ENCODE data around the gene ANKRD23. TPM values are rescaled to one million over a fixed set of nuclear protein-coding genes. Genes with fewer than 3 reads are reported as not detected.

Gene ANKRD23
- total and polyA plus RNA-seq, 2 of the 13 experiments (the other 11 are each of a cell fraction or from before 2014, with no cell fraction given) = 1.5 to 1.6 TPM

DNA sequence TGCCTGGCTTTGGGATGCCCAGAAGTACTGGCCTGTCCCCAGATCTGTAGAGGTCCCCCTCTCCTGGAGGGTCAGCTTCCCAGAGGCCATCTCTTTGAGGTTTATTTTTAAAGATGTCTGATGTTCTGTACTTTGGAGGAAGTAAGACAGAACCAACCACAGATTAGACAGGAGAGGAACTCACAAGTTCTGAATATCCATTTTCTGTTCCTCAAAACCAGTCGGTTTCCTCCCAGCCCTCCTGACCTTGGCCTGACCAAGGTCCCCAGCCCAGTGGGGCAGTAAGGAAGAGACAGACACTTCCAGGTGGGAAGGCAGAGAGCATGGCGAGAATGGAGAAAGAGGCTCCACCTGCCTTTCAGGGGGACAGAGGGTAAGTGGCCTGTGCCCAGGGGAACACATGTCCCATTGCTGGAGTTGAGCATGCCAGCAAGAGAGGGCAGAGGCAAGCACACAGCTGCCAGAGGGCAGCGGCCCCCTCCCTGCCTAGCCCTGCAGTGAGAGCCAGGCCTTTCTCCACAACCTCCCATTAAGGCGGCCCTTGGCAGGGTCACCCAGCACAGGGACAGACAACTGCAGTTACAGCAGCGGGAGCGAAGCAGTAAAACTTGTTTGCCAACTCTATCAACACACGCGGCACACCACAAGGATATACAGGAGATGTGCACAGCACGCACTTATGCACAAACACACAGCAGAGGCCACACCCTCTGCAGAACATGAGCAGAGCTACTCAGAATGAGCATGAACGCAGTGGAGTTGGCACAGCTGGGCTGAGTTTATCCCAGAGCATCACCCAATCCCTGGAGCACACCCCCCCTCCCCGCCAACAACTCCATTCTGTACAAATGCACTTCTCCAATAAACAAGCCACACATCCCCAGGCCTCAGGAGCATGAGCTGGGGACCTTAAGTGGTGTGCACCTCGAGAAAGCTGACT is 44.5 kb upstream of the ANKRD23 start:
- POLR2A ChIA-PET = no interaction called here
- in situ Hi-C loops (cut with HindIII; ENCODE audit: extremely low pct_ligation_motif_present, low pct_unique_long_range_greater_than_20kb) (no loop called here), intact Hi-C loops (cut with micrococcal nuclease; ENCODE audit: unreplicated experiment) (no loop called here)
- WGBS (ENCODE audit: low lambda C conversion rate) = 52% methylated on average over 9 of the region's 12 CpGs
- CTCF ChIA-PET (ENCODE audit: low intra/inter-chr PET ratio, low total read pairs) = no interaction called here
- Histone ChIP-seq H3K36me3 (replicated peaks in 1 of 2; ENCODE audit: control insufficient read depth in 1 of 2, insufficient read depth in 2 of 2, low read length in 2 of 2) (no peaks in the 10 kb centered on the region), H3K9ac (ENCODE audit: insufficient read depth, low read depth, low read length) (no peak overlapping the region), H3K79me2 (ENCODE audit: insufficient read depth, low read length) (no peaks in the 10 kb centered on the region), H3K27ac (ENCODE audit: extremely low read length, insufficient read depth, low read length) (no peak overlapping the region), H3K4me2 (ENCODE audit: low read depth, low read length) (no peak overlapping the region), H2AFZ (ENCODE audit: low read length) (no peak overlapping the region), H4K20me1 (ENCODE audit: insufficient read depth, low read length) (no peaks in the 10 kb centered on the region), H3K4me3 (replicated peaks in 1 of 3; ENCODE audit: insufficient read depth in 1 of 3, low read depth in 2 of 3, low read length in 3 of 3) (no peak overlapping the region), H3K27me3 (ENCODE audit: control insufficient read depth in 1 of 2, insufficient read depth in 2 of 2, low read length in 2 of 2) (peaks cover 24 to 68% of the 10 kb centered on the region in 2 experiments), H3K4me1 (ENCODE audit: insufficient read depth, low read length) (no peaks in the 10 kb centered on the region), H3K9me3 (ENCODE audit: low read length) (no peaks in the 10 kb centered on the region)
- TF ChIP-seq PAF1 (CRISPR knock-in tag; IDR thresholded peaks at IDR 0.05) (no peak), ZNF562 (CRISPR knock-in tag; IDR thresholded peaks at IDR 0.05; ENCODE audit: borderline replicate concordance) (no peak)
- FAIRE-seq (no peak), DNase-seq (ENCODE audit: low spot score) (no peak), ATAC-seq (no peak)
- no TSS peak for BruUV-seq (replicated peaks)

DNA sequence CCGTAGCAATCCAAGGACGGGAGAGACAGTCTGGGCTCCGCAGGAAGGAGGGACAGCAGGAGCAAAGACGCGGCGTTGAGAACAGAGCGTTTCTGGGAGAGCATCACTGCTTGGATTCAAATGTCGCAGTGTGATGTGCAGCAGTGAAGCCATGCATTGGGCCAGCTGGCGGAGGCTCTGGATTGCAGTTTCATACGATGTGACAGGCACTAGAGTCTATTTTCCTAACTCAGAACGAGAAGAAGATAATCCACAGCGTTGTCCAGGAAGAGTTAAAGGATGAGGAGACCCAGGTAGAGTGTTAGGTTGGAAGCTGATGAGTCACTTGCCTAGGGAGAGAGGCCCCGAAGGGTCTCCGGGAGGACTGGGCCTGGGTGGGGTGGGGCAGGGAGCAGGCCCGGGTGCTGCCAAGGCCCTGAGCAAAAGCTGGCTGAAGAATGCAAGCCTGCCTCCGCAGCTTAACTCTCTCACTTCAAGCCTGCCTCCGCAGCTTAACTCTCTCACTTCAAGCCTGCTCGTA is 43.7 kb upstream of the ANKRD23 start:
- intact Hi-C loops (cut with micrococcal nuclease; ENCODE audit: unreplicated experiment) (no loop called here), in situ Hi-C loops (cut with HindIII; ENCODE audit: extremely low pct_ligation_motif_present, low pct_unique_long_range_greater_than_20kb) (no loop called here)
- Histone ChIP-seq H3K27me3 (ENCODE audit: control insufficient read depth in 1 of 2, insufficient read depth in 2 of 2, low read length in 2 of 2) (peaks cover 27 to 76% of the 10 kb centered on the region in 2 experiments), H3K36me3 (replicated peaks in 1 of 2; ENCODE audit: control insufficient read depth in 1 of 2, insufficient read depth in 2 of 2, low read length in 2 of 2) (no peaks in the 10 kb centered on the region), H3K27ac (ENCODE audit: extremely low read length, insufficient read depth, low read length) (no peak overlapping the region), H4K20me1 (ENCODE audit: insufficient read depth, low read length) (no peaks in the 10 kb centered on the region), H3K79me2 (ENCODE audit: insufficient read depth, low read length) (no peaks in the 10 kb centered on the region), H3K4me2 (ENCODE audit: low read depth, low read length) (no peak overlapping the region), H3K4me3 (replicated peaks in 1 of 3; ENCODE audit: insufficient read depth in 1 of 3, low read depth in 2 of 3, low read length in 3 of 3) (no peak overlapping the region), H3K4me1 (ENCODE audit: insufficient read depth, low read length) (no peaks in the 10 kb centered on the region), H3K9me3 (ENCODE audit: low read length) (no peaks in the 10 kb centered on the region), H2AFZ (ENCODE audit: low read length) (no peak overlapping the region), H3K9ac (ENCODE audit: insufficient read depth, low read depth, low read length) (no peak overlapping the region)
- no peak for ATAC-seq
- DNase-seq (ENCODE audit: low spot score) = no peak
- ChIA-PET POLR2A (no interaction called here), CTCF (ENCODE audit: low intra/inter-chr PET ratio, low total read pairs) (no interaction called here)
- BruUV-seq (replicated peaks) = no TSS peak
- 41% methylated on average over 16 of the region's 18 CpGs for WGBS (ENCODE audit: low lambda C conversion rate)
- FAIRE-seq = no peak
- TF ChIP-seq ZFX (CRISPR knock-in tag; IDR thresholded peaks at IDR 0.05; ENCODE audit: low read depth) (no peak), ZNF232 (CRISPR knock-in tag; IDR thresholded peaks at IDR 0.05; ENCODE audit: borderline replicate concordance) (no peak), ZNF75D (CRISPR knock-in tag; IDR thresholded peaks at IDR 0.05; ENCODE audit: borderline replicate concordance) (no peak), HDAC1 (CRISPR knock-in tag; IDR thresholded peaks at IDR 0.05) (no peak), KDM1A (CRISPR knock-in tag; IDR thresholded peaks at IDR 0.05) (no peak), JDP2 (CRISPR knock-in tag; IDR thresholded peaks at IDR 0.05; ENCODE audit: borderline replicate concordance) (no peak), MTA1 (CRISPR knock-in tag; IDR thresholded peaks at IDR 0.05; ENCODE audit: borderline replicate concordance) (no peak), MATR3 (CRISPR knock-in tag; IDR thresholded peaks at IDR 0.05) (no peak), SRSF9 (IDR thresholded peaks at IDR 0.05; ENCODE audit: borderline replicate concordance, insufficient read depth, low read depth, low read length, poor library complexity, severe bottlenecking) (no peak), ZNF616 (CRISPR knock-in tag; IDR thresholded peaks at IDR 0.05; ENCODE audit: low read depth) (no peak)

All from HepG2 (cell line).